Suppressor macrophage (primary cell): Measurements from ENCODE around the gene ATP5PD.

Source experiments
- DNase-seq, 4 experiments: peaks; one replicate each; pipeline ENCODE4 v3.0.0-alpha.2; 2020 to 2022

Gene ATP5PD

GRCh38 chr17:74994440-74994839 is 52.3 kb downstream of the ATP5PD start:
- no peak for DNase-seq

GRCh38 chr17:74992223-74992622 is 54.5 kb downstream of the ATP5PD start:
- no peak for DNase-seq

GRCh38 chr17:74990581-74991105 is 56.1 kb downstream of the ATP5PD start:
- DNase-seq, result no peak
